ENCODE measurements around the gene EAPP. TPM values are rescaled to one million over a fixed set of nuclear protein-coding genes. Genes with fewer than 3 reads are reported as not detected.

Gene EAPP
- total and polyA plus RNA-seq, 2 of the 13 experiments (the other 11 are each of a cell fraction or from before 2014, with no cell fraction given) = 68.7 to 110 TPM

DNA sequence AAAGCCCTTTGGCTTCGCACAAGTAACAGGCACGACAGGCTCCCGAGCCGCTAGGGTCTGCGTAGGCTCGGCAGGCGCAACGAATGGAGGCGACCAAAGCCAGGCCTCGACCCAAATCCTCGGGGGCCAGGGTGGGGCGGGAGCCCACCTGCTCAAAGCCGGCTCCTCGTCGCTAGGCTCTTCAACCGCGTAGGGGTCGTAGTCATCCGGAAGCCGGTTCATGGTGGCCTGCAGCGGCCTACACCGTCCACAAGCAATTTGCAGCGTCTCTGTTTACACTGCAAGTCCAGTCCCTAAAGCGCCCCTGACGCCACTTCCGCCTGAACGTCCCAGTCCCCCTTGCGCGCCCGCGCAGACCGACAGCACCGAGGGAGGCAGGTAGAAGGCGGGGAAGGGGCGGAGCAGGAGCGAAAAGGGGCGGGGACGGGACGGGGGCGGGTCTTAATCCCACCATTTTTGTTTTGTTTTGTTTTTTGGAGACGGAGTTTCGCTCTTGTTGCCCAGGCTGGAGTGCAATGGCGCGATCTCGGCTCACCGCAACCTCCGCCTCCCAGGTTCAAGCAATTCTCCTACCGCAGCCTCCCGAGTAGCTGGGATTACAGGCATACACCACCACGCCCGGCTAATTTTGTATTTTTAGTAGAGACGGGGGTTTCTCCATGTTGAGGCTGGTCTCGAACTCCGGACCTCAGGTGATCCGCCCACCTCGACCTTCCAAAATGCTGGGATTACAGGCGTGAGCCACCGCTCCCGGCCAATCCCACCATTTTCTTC lies at the start of gene EAPP (continued):
- TF ChIP-seq GABPA (IDR thresholded peaks at IDR 0.05; ENCODE audit: low read depth, low read length) (peak; percentile 81), GABPA (CRISPR knock-in tag; IDR thresholded peaks at IDR 0.05; ENCODE audit: low read depth) (peak; percentile 98), ZNF776 (CRISPR knock-in tag; IDR thresholded peaks at IDR 0.05) (peak; percentile 93), U2AF1 (optimal IDR thresholded peaks at IDR 0.05; ENCODE audit: low read depth, low read length) (peak; percentile 95), RXRB (CRISPR knock-in tag; IDR thresholded peaks at IDR 0.05; ENCODE audit: borderline replicate concordance) (peak; percentile 90), NR3C1 (CRISPR knock-in tag; IDR thresholded peaks at IDR 0.05) (no peak), ZNF3 (CRISPR knock-in tag; IDR thresholded peaks at IDR 0.05) (peak; percentile 66; the same call in 1 of the 2 replicates), SOX5 (CRISPR knock-in tag; IDR thresholded peaks at IDR 0.05; ENCODE audit: borderline replicate concordance) (peak; percentile 88), ZNF644 (CRISPR knock-in tag; IDR thresholded peaks at IDR 0.05; ENCODE audit: low read depth) (peak; percentile 80), PPARG (CRISPR knock-in tag; conservative IDR thresholded peaks at IDR 0.05) (peak; percentile 83), ZNF383 (CRISPR knock-in tag; IDR thresholded peaks at IDR 0.05; ENCODE audit: borderline replicate concordance) (peak; percentile 85; the same call in 1 of the 2 replicates), ZNF562 (CRISPR knock-in tag; IDR thresholded peaks at IDR 0.05; ENCODE audit: borderline replicate concordance) (no peak), TSC22D2 (CRISPR knock-in tag; IDR thresholded peaks at IDR 0.05; ENCODE audit: borderline replicate concordance) (no peak; the same call in none of the 2 replicates), FOXO4 (CRISPR knock-in tag; conservative IDR thresholded peaks at IDR 0.05) (0 out of 2 replicates have a peak, but pooled peaks have one; percentile 97), FOXK1 (CRISPR knock-in tag; IDR thresholded peaks at IDR 0.05; ENCODE audit: borderline replicate concordance, low read depth) (peak; percentile 100)
- TF ChIP-seq, protein P1, sequence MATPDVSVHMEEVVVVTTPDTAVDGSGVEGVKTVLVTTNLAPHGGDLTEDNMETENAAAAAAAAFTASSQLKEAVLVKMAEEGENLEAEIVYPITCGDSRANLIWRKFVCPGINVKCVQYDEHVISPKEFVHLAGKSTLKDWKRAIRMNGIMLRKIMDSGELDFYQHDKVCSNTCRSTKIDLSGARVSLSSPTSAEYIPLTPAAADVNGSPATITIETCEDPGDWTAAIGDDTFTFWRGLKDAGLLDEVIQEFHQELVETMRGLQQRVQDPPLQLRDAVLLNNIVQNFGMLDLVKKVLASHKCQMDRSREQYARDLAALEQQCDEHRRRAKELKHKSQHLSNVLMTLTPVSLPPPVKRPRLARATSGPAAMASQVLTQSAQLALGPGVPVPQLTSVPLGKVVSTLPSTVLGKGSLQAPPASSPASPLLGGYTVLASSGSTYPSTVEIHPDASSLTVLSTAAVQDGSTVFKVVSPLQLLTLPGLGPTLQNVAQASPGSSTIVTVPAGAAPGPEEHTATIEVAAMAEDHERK (CRISPR knock-in tag; IDR thresholded peaks at IDR 0.05; ENCODE audit: low read depth) = peak; percentile 85
- TF ChIP-seq, protein P2, sequence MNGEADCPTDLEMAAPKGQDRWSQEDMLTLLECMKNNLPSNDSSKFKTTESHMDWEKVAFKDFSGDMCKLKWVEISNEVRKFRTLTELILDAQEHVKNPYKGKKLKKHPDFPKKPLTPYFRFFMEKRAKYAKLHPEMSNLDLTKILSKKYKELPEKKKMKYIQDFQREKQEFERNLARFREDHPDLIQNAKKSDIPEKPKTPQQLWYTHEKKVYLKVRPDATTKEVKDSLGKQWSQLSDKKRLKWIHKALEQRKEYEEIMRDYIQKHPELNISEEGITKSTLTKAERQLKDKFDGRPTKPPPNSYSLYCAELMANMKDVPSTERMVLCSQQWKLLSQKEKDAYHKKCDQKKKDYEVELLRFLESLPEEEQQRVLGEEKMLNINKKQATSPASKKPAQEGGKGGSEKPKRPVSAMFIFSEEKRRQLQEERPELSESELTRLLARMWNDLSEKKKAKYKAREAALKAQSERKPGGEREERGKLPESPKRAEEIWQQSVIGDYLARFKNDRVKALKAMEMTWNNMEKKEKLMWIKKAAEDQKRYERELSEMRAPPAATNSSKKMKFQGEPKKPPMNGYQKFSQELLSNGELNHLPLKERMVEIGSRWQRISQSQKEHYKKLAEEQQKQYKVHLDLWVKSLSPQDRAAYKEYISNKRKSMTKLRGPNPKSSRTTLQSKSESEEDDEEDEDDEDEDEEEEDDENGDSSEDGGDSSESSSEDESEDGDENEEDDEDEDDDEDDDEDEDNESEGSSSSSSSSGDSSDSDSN (CRISPR knock-in tag; IDR thresholded peaks at IDR 0.05) = peak; percentile 96
- TF ChIP-seq, protein P3, sequence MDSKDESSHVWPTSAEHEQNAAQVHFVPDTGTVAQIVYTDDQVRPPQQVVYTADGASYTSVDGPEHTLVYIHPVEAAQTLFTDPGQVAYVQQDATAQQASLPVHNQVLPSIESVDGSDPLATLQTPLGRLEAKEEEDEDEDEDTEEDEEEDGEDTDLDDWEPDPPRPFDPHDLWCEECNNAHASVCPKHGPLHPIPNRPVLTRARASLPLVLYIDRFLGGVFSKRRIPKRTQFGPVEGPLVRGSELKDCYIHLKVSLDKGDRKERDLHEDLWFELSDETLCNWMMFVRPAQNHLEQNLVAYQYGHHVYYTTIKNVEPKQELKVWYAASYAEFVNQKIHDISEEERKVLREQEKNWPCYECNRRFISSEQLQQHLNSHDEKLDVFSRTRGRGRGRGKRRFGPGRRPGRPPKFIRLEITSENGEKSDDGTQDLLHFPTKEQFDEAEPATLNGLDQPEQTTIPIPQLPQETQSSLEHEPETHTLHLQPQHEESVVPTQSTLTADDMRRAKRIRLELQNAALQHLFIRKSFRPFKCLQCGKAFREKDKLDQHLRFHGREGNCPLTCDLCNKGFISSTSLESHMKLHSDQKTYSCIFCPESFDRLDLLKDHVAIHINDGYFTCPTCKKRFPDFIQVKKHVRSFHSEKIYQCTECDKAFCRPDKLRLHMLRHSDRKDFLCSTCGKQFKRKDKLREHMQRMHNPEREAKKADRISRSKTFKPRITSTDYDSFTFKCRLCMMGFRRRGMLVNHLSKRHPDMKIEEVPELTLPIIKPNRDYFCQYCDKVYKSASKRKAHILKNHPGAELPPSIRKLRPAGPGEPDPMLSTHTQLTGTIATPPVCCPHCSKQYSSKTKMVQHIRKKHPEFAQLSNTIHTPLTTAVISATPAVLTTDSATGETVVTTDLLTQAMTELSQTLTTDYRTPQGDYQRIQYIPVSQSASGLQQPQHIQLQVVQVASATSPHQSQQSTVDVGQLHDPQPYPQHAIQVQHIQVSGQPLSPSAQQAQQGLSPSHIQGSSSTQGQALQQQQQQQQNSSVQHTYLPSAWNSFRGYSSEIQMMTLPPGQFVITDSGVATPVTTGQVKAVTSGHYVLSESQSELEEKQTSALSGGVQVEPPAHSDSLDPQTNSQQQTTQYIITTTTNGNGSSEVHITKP (CRISPR knock-in tag; IDR thresholded peaks at IDR 0.05; ENCODE audit: low read depth) = peak; percentile 92
- TF ChIP-seq, protein P4, sequence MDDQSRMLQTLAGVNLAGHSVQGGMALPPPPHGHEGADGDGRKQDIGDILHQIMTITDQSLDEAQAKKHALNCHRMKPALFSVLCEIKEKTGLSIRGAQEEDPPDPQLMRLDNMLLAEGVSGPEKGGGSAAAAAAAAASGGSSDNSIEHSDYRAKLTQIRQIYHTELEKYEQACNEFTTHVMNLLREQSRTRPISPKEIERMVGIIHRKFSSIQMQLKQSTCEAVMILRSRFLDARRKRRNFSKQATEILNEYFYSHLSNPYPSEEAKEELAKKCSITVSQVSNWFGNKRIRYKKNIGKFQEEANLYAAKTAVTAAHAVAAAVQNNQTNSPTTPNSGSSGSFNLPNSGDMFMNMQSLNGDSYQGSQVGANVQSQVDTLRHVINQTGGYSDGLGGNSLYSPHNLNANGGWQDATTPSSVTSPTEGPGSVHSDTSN (CRISPR knock-in tag; IDR thresholded peaks at IDR 0.05; ENCODE audit: borderline replicate concordance) = peak; percentile 12; the same call in 1 of the 2 replicates
